WTC11 (cell line): Measurements from ENCODE around the gene DENND4A. TPM values are rescaled to one million over a fixed set of nuclear protein-coding genes. Genes with fewer than 3 reads are reported as not detected.

Experiments
- ATAC-seq: fragments of 200-7000 bp; cut with Tn5 transposase; 2 replicates; pipeline ENCODE4 v1.10.0; 2021; ENCODE audit warnings: mild to moderate bottlenecking, moderate library complexity
- CTCF ChIA-PET: fragments of 300-600 bp; sonication (Branson Sonifier 250); formaldehyde crosslinking; loops from one replicate; lab custom pipeline; 2021; ENCODE audit warnings: antibody characterized with exemption; lab: Charles Lee
- POLR2A ChIA-PET: fragments of 350-600 bp; sonication (Branson Sonifier 250); formaldehyde crosslinking; loops from one replicate; lab custom pipeline; 2021; ENCODE audit warnings: antibody characterized with exemption; lab: Charles Lee
- DNase-seq: peaks from one replicate; pipeline ENCODE4 v3.0.0; 2021; ENCODE audit warnings: low spot score
- H3K27ac Mint-ChIP-seq: 2 replicates; pipeline ENCODE4 v1.8.0; 2021; ENCODE audit warnings: mixed read lengths
- H3K27me3 Mint-ChIP-seq: 2 replicates; pipeline ENCODE4 v1.8.0; 2021; ENCODE audit warnings: low read depth, mild to moderate bottlenecking, moderate library complexity, mixed read lengths
- H3K36me3 Mint-ChIP-seq: 2 replicates; pipeline ENCODE4 v1.8.0; 2021; ENCODE audit warnings: mixed read lengths
- H3K4me1 Mint-ChIP-seq: 2 replicates; pipeline ENCODE4 v1.8.0; 2022; ENCODE audit warnings: mixed read lengths
- H3K4me3 Mint-ChIP-seq: 2 replicates; pipeline ENCODE4 v1.8.0; 2021; ENCODE audit warnings: mild to moderate bottlenecking, moderate library complexity, mixed read lengths
- H3K9me3 Mint-ChIP-seq: 2 replicates; pipeline ENCODE4 v1.8.0; 2021; ENCODE audit warnings: mixed read lengths
- ARID4B ChIP-seq: sonication (generic); formaldehyde crosslinking; IDR thresholded peaks from 2 replicates; pipeline ENCODE4 v1.8.0; 2023; ENCODE audit warnings: missing genetic modification reagents, mild to moderate bottlenecking, borderline replicate concordance
- ETV6 ChIP-seq: sonication (generic); formaldehyde crosslinking; IDR thresholded peaks from 2 replicates; pipeline ENCODE4 v1.8.1; 2022; ENCODE audit warnings: mild to moderate bottlenecking, missing genetic modification reagents
- FOXJ3 ChIP-seq: sonication (generic); formaldehyde crosslinking; IDR thresholded peaks from 2 replicates; pipeline ENCODE4 v1.9.0; 2021; ENCODE audit warnings: missing genetic modification reagents, mild to moderate bottlenecking, borderline replicate concordance
- FOXP1 ChIP-seq: sonication (generic); formaldehyde crosslinking; IDR thresholded peaks from 2 replicates; pipeline ENCODE4 v1.8.0; 2022; ENCODE audit warnings: missing genetic modification reagents, mild to moderate bottlenecking, moderate library complexity, borderline replicate concordance
- HMGXB4 ChIP-seq: sonication (generic); formaldehyde crosslinking; IDR thresholded peaks from 2 replicates; pipeline ENCODE4 v1.8.1; 2023; ENCODE audit warnings: mild to moderate bottlenecking, moderate library complexity, missing genetic modification reagents
- JAZF1 ChIP-seq: fragments of 250-450 bp; sonication (Bioruptor Pico); IDR thresholded peaks from 2 replicates; pipeline ENCODE4 v1.9.0; 2021; ENCODE audit warnings: moderate library complexity, mild to moderate bottlenecking, inconsistent platforms
- MAX ChIP-seq: sonication (generic); formaldehyde crosslinking; IDR thresholded peaks from 2 replicates; pipeline ENCODE4 v1.8.0; 2022; ENCODE audit warnings: mild to moderate bottlenecking, missing genetic modification reagents
- MXD4 ChIP-seq: fragments of 250-450 bp; sonication (Bioruptor Pico); IDR thresholded peaks from 2 replicates; pipeline ENCODE4 v1.8.0; 2021; ENCODE audit warnings: mild to moderate bottlenecking, moderate library complexity, borderline replicate concordance
- MYBL2 ChIP-seq: sonication (generic); formaldehyde crosslinking; IDR thresholded peaks from 2 replicates; pipeline ENCODE4 v1.8.1; 2023; ENCODE audit warnings: mild to moderate bottlenecking, moderate library complexity, missing genetic modification reagents
- NFE2L1 ChIP-seq: sonication (generic); formaldehyde crosslinking; IDR thresholded peaks from 2 replicates; pipeline ENCODE4 v1.8.1; 2023; ENCODE audit warnings: missing genetic modification reagents
- NR1H2 ChIP-seq: sonication (generic); formaldehyde crosslinking; IDR thresholded peaks from 2 replicates; pipeline ENCODE4 v1.9.0; 2021; ENCODE audit warnings: mild to moderate bottlenecking, moderate library complexity, missing genetic modification reagents
- PREB ChIP-seq: sonication (generic); formaldehyde crosslinking; IDR thresholded peaks from 2 replicates; pipeline ENCODE4 v1.8.1; 2022; ENCODE audit warnings: mild to moderate bottlenecking, missing genetic modification reagents, moderate library complexity, borderline replicate concordance
- SMAD3 ChIP-seq: sonication (generic); formaldehyde crosslinking; IDR thresholded peaks from 2 replicates; pipeline ENCODE4 v1.8.0; 2022; ENCODE audit warnings: missing genetic modification reagents, mild to moderate bottlenecking, borderline replicate concordance
- SOX15 ChIP-seq: fragments of 250-450 bp; sonication (Bioruptor Pico); IDR thresholded peaks from 2 replicates; pipeline ENCODE4 v1.9.0; 2021; ENCODE audit warnings: mild to moderate bottlenecking
- ZNF219 ChIP-seq: sonication (generic); formaldehyde crosslinking; IDR thresholded peaks from 2 replicates; pipeline ENCODE4 v1.8.0; 2023; ENCODE audit warnings: missing genetic modification reagents, mild to moderate bottlenecking, borderline replicate concordance
- ZNF232 ChIP-seq: sonication (generic); formaldehyde crosslinking; IDR thresholded peaks from 2 replicates; pipeline ENCODE4 v1.8.0; 2022; ENCODE audit warnings: mild to moderate bottlenecking, missing genetic modification reagents
- ZNF423 ChIP-seq: fragments of 250-450 bp; sonication (Bioruptor Pico); IDR thresholded peaks from 2 replicates; pipeline ENCODE4 v2.1.2; 2022; ENCODE audit warnings: mild to moderate bottlenecking, moderate library complexity
- total RNA-seq: library from RNA; stranded (reverse); gene quantifications from 3 replicates; pipeline ENCODE4 v1.2.3, GENCODE V29; 2021
- TF ChIP-seq, protein P1 (sequence below): sonication (generic); formaldehyde crosslinking; IDR thresholded peaks from 2 replicates; pipeline ENCODE4 v1.8.1; 2022; ENCODE audit warnings: low read depth, missing genetic modification reagents, borderline replicate concordance
- TF ChIP-seq, protein P2 (sequence below): sonication (generic); formaldehyde crosslinking; IDR thresholded peaks from 2 replicates; pipeline ENCODE4 v1.8.0; 2022; ENCODE audit warnings: mild to moderate bottlenecking, missing genetic modification reagents

DENND4A gene
- total RNA-seq, 1 experiment from 2014 or later: 5.7 TPM

GRCh38 chr15:65767895-65768294 lies 24.2 kb downstream of the DENND4A start (continued):
- no peak for TF ChIP-seq HMGXB4 (CRISPR knock-in tag)
- no peak for TF ChIP-seq SOX15
- no peak for TF ChIP-seq ZNF232 (CRISPR knock-in tag)
- no peak for TF ChIP-seq PREB (CRISPR knock-in tag)
- no peak for TF ChIP-seq MAX
- no peak for TF ChIP-seq ZNF219 (CRISPR knock-in tag)
- TF ChIP-seq MXD4 (CRISPR knock-in tag): no peak
- no peak for TF ChIP-seq MYBL2 (CRISPR knock-in tag)
- no peak for TF ChIP-seq ARID4B
- TF ChIP-seq ZNF423 (CRISPR knock-in tag): no peak

DNA sequence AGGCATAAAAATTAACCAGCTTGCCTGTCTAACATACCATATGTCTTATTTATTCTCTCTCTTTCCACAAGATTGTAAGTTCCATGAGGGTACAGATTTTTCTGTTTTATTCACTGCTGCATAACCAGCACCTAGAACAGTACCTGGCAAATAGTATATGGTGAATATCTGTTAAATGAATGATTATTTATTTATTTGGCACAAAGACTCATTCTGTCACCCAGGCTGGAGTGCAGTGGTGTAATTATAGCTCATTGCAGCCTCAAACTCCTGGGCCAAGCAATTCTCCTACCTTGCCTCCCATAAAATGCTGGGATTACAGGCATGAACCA lies 24.9 kb downstream of the DENND4A start:
- H3K27me3 Mint-ChIP-seq: no peaks in the 10 kb centered on the region
- no peak for TF ChIP-seq ZNF219 (CRISPR knock-in tag)
- TF ChIP-seq NFE2L1 (CRISPR knock-in tag): no peak
- no peak for TF ChIP-seq NR1H2 (CRISPR knock-in tag)
- TF ChIP-seq, protein P1, sequence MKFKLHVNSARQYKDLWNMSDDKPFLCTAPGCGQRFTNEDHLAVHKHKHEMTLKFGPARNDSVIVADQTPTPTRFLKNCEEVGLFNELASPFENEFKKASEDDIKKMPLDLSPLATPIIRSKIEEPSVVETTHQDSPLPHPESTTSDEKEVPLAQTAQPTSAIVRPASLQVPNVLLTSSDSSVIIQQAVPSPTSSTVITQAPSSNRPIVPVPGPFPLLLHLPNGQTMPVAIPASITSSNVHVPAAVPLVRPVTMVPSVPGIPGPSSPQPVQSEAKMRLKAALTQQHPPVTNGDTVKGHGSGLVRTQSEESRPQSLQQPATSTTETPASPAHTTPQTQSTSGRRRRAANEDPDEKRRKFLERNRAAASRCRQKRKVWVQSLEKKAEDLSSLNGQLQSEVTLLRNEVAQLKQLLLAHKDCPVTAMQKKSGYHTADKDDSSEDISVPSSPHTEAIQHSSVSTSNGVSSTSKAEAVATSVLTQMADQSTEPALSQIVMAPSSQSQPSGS (CRISPR knock-in tag): no peak
- no peak for TF ChIP-seq ETV6 (CRISPR knock-in tag)
- no peak for TF ChIP-seq FOXP1 (CRISPR knock-in tag)
- TF ChIP-seq FOXJ3 (CRISPR knock-in tag): no peak
- no peak for TF ChIP-seq SMAD3 (CRISPR knock-in tag)
- TF ChIP-seq JAZF1 (CRISPR knock-in tag): no peak
- TF ChIP-seq, protein P2, sequence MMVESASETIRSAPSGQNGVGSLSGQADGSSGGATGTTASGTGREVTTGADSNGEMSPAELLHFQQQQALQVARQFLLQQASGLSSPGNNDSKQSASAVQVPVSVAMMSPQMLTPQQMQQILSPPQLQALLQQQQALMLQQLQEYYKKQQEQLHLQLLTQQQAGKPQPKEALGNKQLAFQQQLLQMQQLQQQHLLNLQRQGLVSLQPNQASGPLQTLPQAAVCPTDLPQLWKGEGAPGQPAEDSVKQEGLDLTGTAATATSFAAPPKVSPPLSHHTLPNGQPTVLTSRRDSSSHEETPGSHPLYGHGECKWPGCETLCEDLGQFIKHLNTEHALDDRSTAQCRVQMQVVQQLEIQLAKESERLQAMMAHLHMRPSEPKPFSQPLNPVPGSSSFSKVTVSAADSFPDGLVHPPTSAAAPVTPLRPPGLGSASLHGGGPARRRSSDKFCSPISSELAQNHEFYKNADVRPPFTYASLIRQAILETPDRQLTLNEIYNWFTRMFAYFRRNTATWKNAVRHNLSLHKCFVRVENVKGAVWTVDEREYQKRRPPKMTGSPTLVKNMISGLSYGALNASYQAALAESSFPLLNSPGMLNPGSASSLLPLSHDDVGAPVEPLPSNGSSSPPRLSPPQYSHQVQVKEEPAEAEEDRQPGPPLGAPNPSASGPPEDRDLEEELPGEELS (CRISPR knock-in tag): no peak
- no peak for TF ChIP-seq HMGXB4 (CRISPR knock-in tag)
- no peak for TF ChIP-seq ZNF423 (CRISPR knock-in tag)
- TF ChIP-seq, all 79 proteins: peak for 0
- no peak for ATAC-seq
- Mint-ChIP-seq H3K27ac (no peak overlapping the region), H3K36me3 (no peaks in the 10 kb centered on the region), H3K9me3 (no peaks in the 10 kb centered on the region), H3K4me1 (peaks cover 23% of the 10 kb centered on the region), H3K4me3 (no peak overlapping the region)
- POLR2A ChIA-PET: no interaction called here
- CTCF ChIA-PET: no interaction called here
- DNase-seq: no peak
